Tibial artery (tissue), 4 donors: ENCODE measurements around the gene DCTPP1.
"Not testable (repeated sequence)": the region's sequence is repeated elsewhere in the genome, so short reads cannot be mapped to it uniquely, and the experiment has no call there.

Experiments
- DNase-seq, 2 donors: peaks; one replicate each; pipeline ENCODE4 v3.0.0-alpha.2; 2019
- H3K27ac ChIP-seq, 2 donors: fragments of 200-600 bp; sonication (generic) in 1 of 2; 1 replicate in 1 of 2; 2 replicates in 1 of 2; pipeline ENCODE4 v1.5.1; 2018 to 2019; ENCODE audit warnings: mild to moderate bottlenecking in 1 of 2
- H3K27me3 ChIP-seq, 2 donors: fragments of 200-600 bp; sonication (generic) in 1 of 2; one replicate each; pipeline versions ENCODE4 v1.5.1 to v1.6.0; 2016 to 2019
- H3K36me3 ChIP-seq, 3 donors: fragments of 200-600 bp; sonication (generic) in 2 of 3; one replicate each; pipeline ENCODE4 v1.5.1; 2016 to 2019; ENCODE audit warnings: mild to moderate bottlenecking in 2 of 3
- H3K4me1 ChIP-seq, 4 donors: fragments of 200-600 bp; sonication (generic) in 2 of 4; 1 replicate in 3 of 4; 2 replicates in 1 of 4; pipeline ENCODE4 v1.5.1; 2016 to 2019
- H3K4me3 ChIP-seq, 2 donors: fragments of 200-600 bp; sonication (generic) in 1 of 2; 1 replicate in 1 of 2; 2 replicates in 1 of 2; pipeline ENCODE4 v1.5.1; 2018 to 2019; ENCODE audit warnings: mild to moderate bottlenecking in 2 of 2
- H3K9me3 ChIP-seq, 3 donors: fragments of 200-600 bp; sonication (generic) in 1 of 3; one replicate each; pipeline ENCODE4 v1.5.1; 2016 to 2019
- intact Hi-C: fragments of 100-400 bp; cut with DNase I; formaldehyde crosslinking; loops from one replicate; pipeline ENCODE4 v1.15.0; 2023; ENCODE audit warnings: low total_unique reads
- TF ChIP-seq, protein P1 (sequence below), 2 experiments: fragments of 200-600 bp in 1 of 2; fragments of 450-650 bp in 1 of 2; IDR thresholded peaks; one replicate each; pipeline ENCODE4 v1.5.1; 2017 to 2019; ENCODE audit warnings: antibody characterized with exemption in 2 of 2, mild to moderate bottlenecking in 1 of 2, moderate library complexity in 1 of 2

The DCTPP1 gene

GRCh38 chr16:30397776-30398660 is 31.8 kb downstream of the DCTPP1 start:
- H3K27me3 ChIP-seq, result no peaks in the 10 kb centered on the region
- intact Hi-C loops, result no loop called here
- peaks cover 0 to 27% (median 26%) of the 10 kb centered on the region in 4 donors for H3K4me1 ChIP-seq
- H3K9me3 ChIP-seq, result no peaks in the 10 kb centered on the region
- no peak overlapping the region for H3K27ac ChIP-seq
- TF ChIP-seq, protein P1, sequence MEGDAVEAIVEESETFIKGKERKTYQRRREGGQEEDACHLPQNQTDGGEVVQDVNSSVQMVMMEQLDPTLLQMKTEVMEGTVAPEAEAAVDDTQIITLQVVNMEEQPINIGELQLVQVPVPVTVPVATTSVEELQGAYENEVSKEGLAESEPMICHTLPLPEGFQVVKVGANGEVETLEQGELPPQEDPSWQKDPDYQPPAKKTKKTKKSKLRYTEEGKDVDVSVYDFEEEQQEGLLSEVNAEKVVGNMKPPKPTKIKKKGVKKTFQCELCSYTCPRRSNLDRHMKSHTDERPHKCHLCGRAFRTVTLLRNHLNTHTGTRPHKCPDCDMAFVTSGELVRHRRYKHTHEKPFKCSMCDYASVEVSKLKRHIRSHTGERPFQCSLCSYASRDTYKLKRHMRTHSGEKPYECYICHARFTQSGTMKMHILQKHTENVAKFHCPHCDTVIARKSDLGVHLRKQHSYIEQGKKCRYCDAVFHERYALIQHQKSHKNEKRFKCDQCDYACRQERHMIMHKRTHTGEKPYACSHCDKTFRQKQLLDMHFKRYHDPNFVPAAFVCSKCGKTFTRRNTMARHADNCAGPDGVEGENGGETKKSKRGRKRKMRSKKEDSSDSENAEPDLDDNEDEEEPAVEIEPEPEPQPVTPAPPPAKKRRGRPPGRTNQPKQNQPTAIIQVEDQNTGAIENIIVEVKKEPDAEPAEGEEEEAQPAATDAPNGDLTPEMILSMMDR (IDR thresholded peaks at IDR 0.05), result no peak
- no peak overlapping the region for H3K4me3 ChIP-seq
- no peak for DNase-seq
- H3K36me3 ChIP-seq, result peaks cover 0 to 17% (median 17%) of the 10 kb centered on the region in 3 donors

DNA sequence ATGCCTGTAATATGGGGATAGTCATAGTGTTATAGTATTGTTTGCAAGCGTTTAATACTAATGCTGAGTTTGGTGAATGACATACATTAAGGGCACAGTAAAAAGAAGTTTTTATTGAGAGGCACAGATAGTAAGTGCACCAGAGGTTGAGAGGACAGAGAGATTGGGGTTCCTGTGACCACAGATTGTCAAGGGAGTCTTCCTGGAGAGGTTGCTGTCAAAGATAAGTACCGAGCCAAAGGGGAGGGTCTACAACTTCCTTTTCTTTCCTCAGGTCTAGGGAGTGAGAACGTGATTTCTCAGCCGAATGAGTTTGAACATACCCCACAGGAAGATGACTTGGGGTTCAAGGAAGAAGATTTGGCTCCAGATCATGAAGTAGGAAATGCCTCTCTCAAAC is 32.8 kb downstream of the DCTPP1 start:
- intact Hi-C loops, result no loop called here

GRCh38 chr16:30396627-30397026 is 33.2 kb downstream of the DCTPP1 start:
- DNase-seq, H3K9me3 ChIP-seq, H3K27me3 ChIP-seq, H3K27ac ChIP-seq, intact Hi-C loops: not testable (repeated sequence)
- peaks cover 0 to 17% (median 17%) of the 10 kb centered on the region in 3 donors for H3K36me3 ChIP-seq
- H3K4me1 ChIP-seq, result peaks cover 0 to 27% (median 26%) of the 10 kb centered on the region in 4 donors
- H3K4me3 ChIP-seq, result peak overlapping the region; percentile 69 to 81

More for the DNA sequence above, 32.8 kb downstream of the DCTPP1 start:
- H3K27ac ChIP-seq, result no peak overlapping the region
- H3K4me1 ChIP-seq, result peaks cover 0 to 27% (median 26%) of the 10 kb centered on the region in 4 donors
- H3K27me3 ChIP-seq, result no peaks in the 10 kb centered on the region
- H3K36me3 ChIP-seq, result peaks cover 0 to 17% (median 17%) of the 10 kb centered on the region in 3 donors
- TF ChIP-seq, protein P1 (IDR thresholded peaks at IDR 0.05), result no peak
- no peak for DNase-seq
- H3K9me3 ChIP-seq, result no peaks in the 10 kb centered on the region
- H3K4me3 ChIP-seq, result no peak overlapping the region

DNA sequence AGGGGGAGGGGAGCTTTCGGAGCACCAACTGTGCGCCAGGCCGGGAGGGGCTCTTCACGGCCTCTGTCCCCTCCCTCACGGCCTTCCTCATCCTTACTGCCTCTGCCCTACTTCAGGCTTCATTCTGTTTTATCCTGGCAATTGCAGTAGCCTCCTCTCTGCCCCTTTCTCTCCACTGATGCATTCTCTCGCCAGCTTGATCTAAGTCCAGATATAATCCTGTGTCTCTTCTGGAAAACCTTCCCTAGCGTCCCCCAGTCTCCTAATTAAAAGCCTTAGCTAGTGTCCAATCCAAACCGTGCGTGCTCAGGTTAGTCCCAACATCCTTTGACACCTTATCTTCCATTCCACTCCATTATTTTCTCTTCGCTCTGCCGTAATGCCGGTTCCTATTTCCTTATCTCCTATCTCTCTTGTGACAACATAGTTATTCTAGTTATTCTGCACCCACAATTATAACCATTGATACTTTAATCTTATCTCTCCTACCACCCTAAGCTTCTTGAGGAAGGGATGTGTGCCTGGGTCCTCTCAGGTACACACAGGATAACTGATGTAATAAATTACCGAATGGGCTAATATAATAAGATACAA is 33.7 kb downstream of the DCTPP1 start:
- peak overlapping the region; percentile 79 to 83 for H3K27ac ChIP-seq
- intact Hi-C loops, result loop anchor here (2.0 kb wide), 1 partner anchor 17 kb away; no protein-coding TSS in a partner anchor
- no peaks in the 10 kb centered on the region for H3K9me3 ChIP-seq
- peaks cover 0 to 17% (median 17%) of the 10 kb centered on the region in 3 donors for H3K36me3 ChIP-seq
- H3K4me1 ChIP-seq, result peaks cover 0 to 27% (median 25%) of the 10 kb centered on the region in 4 donors
- H3K27me3 ChIP-seq, result no peaks in the 10 kb centered on the region
- no peak for DNase-seq
- H3K4me3 ChIP-seq, result peak overlapping the region; percentile 69 to 81
- TF ChIP-seq, protein P1 (IDR thresholded peaks at IDR 0.05), result no peak

DNA sequence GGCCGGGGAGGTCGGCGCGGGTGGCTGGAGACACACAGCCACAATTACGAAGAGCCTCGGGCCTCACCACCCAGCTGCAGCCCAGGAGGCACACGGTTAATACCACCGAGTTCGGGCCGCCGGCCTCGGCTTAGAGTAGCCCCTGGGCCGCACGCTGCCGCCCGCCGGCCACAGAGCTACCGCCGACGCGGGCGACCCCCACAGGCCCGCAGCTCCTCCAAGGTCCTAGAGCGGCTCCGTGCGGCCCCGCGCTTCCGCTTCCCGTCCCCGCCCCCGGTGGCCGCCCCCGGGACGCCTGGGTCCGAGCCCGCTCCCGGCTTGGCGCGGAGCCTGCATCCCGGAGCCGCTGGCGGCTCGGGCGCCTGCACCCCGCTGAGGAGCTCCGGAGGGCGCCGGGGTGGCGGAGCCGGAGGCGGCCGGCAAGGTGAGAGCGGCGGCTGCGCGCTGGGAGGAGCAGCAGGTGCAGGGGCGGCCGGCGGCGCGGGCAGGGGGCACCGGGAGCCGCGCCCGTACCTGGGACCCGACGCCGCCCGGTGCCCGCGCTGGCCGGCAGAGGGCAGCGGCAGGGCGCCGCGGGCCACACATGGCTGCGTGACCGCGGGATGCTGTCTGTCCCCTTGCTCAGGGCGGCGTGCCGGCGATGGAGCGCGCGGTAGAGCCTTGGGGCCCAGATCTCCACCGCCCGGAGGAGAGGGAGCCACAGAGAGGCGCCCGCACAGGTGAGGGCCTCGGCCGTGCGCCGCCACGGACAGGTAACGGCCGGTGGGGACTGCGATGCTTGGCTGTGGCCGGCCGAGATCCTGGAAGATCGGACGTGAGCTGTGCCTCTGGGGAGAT is 34.5 kb downstream of the DCTPP1 start, which contains the start of gene ZNF48:
Gene ZNF48, plus strand, starts transcription at position 266 of the 837 bp plus-strand sequence. Its CDS starts 375 bp downstream, at position 641.
- peak; percentile 82 to 92 for DNase-seq
- TF ChIP-seq, protein P1 (IDR thresholded peaks at IDR 0.05), result peak; percentile 5 to 58
- H3K27ac ChIP-seq, result peak within 1 kb of the TSS; percentile 79 to 83
- peak within 1 kb of the TSS; percentile 69 to 81 for H3K4me3 ChIP-seq
- H3K9me3 ChIP-seq, result no peaks in the 10 kb centered on the region
- peaks cover 0 to 17% (median 17%) of the 10 kb centered on the region in 3 donors for H3K36me3 ChIP-seq
- no peaks in the 10 kb centered on the region for H3K27me3 ChIP-seq
- H3K4me1 ChIP-seq, result peaks cover 0 to 27% (median 23%) of the 10 kb centered on the region in 4 donors
- intact Hi-C loops, result loop anchor here (2.0 kb wide), 1 partner anchor 17 kb away; no protein-coding TSS in a partner anchor
